SK-N-MC (cell line): ENCODE results near the gene MPV17L2.

Source experiments
- DNase-seq: peaks from one replicate; pipeline ENCODE4 v3.0.0-alpha.2; 2011; ENCODE audit warnings: low read depth, low spot score
- H3K27ac ChIP-seq: fragments of 200-600 bp; sonication (generic); 2 replicates; pipeline ENCODE4 v1.5.1; 2016; ENCODE audit warnings: mixed run types
- H3K36me3 ChIP-seq: fragments of 200-600 bp; sonication (generic); 2 replicates; pipeline ENCODE4 v1.6.1; 2017; ENCODE audit warnings: antibody characterized with exemption, low read length, mixed read lengths; ENCODE audit not compliant: insufficient read depth
- H3K4me3 ChIP-seq: fragments of 200-600 bp; sonication (generic); 2 replicates; pipeline ENCODE4 v1.5.1; 2016
- H3K9ac ChIP-seq: fragments of 200-600 bp; sonication (generic); 2 replicates; pipeline ENCODE4 v1.8.0; 2017; ENCODE audit warnings: mixed run types, mixed read lengths; ENCODE audit not compliant: insufficient read length
- H3K9me3 ChIP-seq: fragments of 200-600 bp; sonication (generic); 2 replicates; pipeline ENCODE4 v1.6.1; 2017; ENCODE audit warnings: low read depth, mild to moderate bottlenecking, antibody characterized with exemption, low read length, moderate library complexity, mixed read lengths
- EZH2 ChIP-seq: fragments of 200-600 bp; sonication (generic); IDR thresholded peaks from one replicate; pipeline ENCODE4 v1.6.1; 2017; ENCODE audit warnings: antibody characterized with exemption
- FOXP2 ChIP-seq: optimal IDR thresholded peaks from 2 replicates; pipeline ENCODE3; 2011; ENCODE audit warnings: mild to moderate bottlenecking, moderate library complexity; ENCODE audit not compliant: insufficient read depth; ENCODE audit errors: extremely low read length, control extremely low read depth
- POLR2AphosphoS5 ChIP-seq: IDR thresholded peaks from 2 replicates; pipeline ENCODE4 v1.6.1; 2012; ENCODE audit warnings: mild to moderate bottlenecking, low read depth, low read length, borderline replicate concordance

MPV17L2 gene

GRCh38 chr19:18211683-18212082, 18.7 kb downstream of the MPV17L2 start:
- no peak for DNase-seq
- no peak for TF ChIP-seq POLR2AphosphoS5
- TF ChIP-seq FOXP2: no peak
- no peak for TF ChIP-seq EZH2
- Histone ChIP-seq H3K9ac (no peak overlapping the region), H3K9me3 (no peaks in the 10 kb centered on the region), H3K27ac (no peak overlapping the region), H3K36me3 (no peaks in the 10 kb centered on the region), H3K4me3 (no peak overlapping the region)

GRCh38 chr19:18214779-18215433, 21.9 kb downstream of the MPV17L2 start:
- H3K9ac ChIP-seq: no peak overlapping the region
- H3K36me3 ChIP-seq: no peaks in the 10 kb centered on the region
- H3K9me3 ChIP-seq: no peaks in the 10 kb centered on the region

GRCh38 chr19:18216789-18217188, 23.8 kb downstream of the MPV17L2 start:
- no peak for DNase-seq
- H3K36me3 ChIP-seq: no peaks in the 10 kb centered on the region

More at GRCh38 chr19:18214779-18215433, 21.9 kb downstream of the MPV17L2 start:
- Histone ChIP-seq H3K27ac (no peak overlapping the region), H3K4me3 (no peak overlapping the region)
- TF ChIP-seq POLR2AphosphoS5: no peak
- no peak for TF ChIP-seq FOXP2
- no peak for TF ChIP-seq EZH2
- DNase-seq: no peak

GRCh38 chr19:18218159-18218558, 25.1 kb downstream of the MPV17L2 start:
- no peak for DNase-seq
- TF ChIP-seq POLR2AphosphoS5 (no peak), EZH2 (no peak), FOXP2 (no peak)
- no peaks in the 10 kb centered on the region for H3K36me3 ChIP-seq
- H3K27ac ChIP-seq: no peak overlapping the region
- no peak overlapping the region for H3K4me3 ChIP-seq
- no peaks in the 10 kb centered on the region for H3K9me3 ChIP-seq
- no peak overlapping the region for H3K9ac ChIP-seq

More at GRCh38 chr19:18216789-18217188, 23.8 kb downstream of the MPV17L2 start:
- no peak overlapping the region for H3K4me3 ChIP-seq
- TF ChIP-seq POLR2AphosphoS5 (no peak), EZH2 (no peak), FOXP2 (no peak)
- H3K9ac ChIP-seq: no peak overlapping the region
- H3K9me3 ChIP-seq: no peaks in the 10 kb centered on the region
- H3K27ac ChIP-seq: no peak overlapping the region

- H3K4me3 ChIP-seq: no peak overlapping the region
- no peaks in the 10 kb centered on the region for H3K9me3 ChIP-seq
- H3K9ac ChIP-seq: no peak overlapping the region
- no peak for DNase-seq
- H3K27ac ChIP-seq: no peak overlapping the region
- TF ChIP-seq EZH2: no peak
- TF ChIP-seq POLR2AphosphoS5: no peak
- TF ChIP-seq FOXP2: no peak
- no peaks in the 10 kb centered on the region for H3K36me3 ChIP-seq
Measured at GRCh38 chr19:18218600-18218999, 25.6 kb downstream of the MPV17L2 start.

- Histone ChIP-seq H3K36me3 (no peaks in the 10 kb centered on the region), H3K27ac (no peak overlapping the region), H3K9me3 (no peaks in the 10 kb centered on the region), H3K9ac (no peak overlapping the region), H3K4me3 (no peak overlapping the region)
- DNase-seq: no peak
- TF ChIP-seq EZH2 (no peak), POLR2AphosphoS5 (no peak), FOXP2 (no peak)
Measured at GRCh38 chr19:18219911-18220631, 27.1 kb downstream of the MPV17L2 start.

GRCh38 chr19:18220632-18221275, 27.7 kb downstream of the MPV17L2 start:
- H3K9me3 ChIP-seq: no peaks in the 10 kb centered on the region
- no peak for TF ChIP-seq EZH2
- TF ChIP-seq POLR2AphosphoS5: no peak
- TF ChIP-seq FOXP2: no peak
- no peak overlapping the region for H3K9ac ChIP-seq
- H3K4me3 ChIP-seq: no peak overlapping the region
- H3K27ac ChIP-seq: no peak overlapping the region
- no peak for DNase-seq
- no peaks in the 10 kb centered on the region for H3K36me3 ChIP-seq
